ENCODE measurements around the gene AGAP2.

GRCh38 chr12:57725851-57726150 is 12.7 kb downstream of the AGAP2 start:
- TF ChIP-seq, protein P1, sequence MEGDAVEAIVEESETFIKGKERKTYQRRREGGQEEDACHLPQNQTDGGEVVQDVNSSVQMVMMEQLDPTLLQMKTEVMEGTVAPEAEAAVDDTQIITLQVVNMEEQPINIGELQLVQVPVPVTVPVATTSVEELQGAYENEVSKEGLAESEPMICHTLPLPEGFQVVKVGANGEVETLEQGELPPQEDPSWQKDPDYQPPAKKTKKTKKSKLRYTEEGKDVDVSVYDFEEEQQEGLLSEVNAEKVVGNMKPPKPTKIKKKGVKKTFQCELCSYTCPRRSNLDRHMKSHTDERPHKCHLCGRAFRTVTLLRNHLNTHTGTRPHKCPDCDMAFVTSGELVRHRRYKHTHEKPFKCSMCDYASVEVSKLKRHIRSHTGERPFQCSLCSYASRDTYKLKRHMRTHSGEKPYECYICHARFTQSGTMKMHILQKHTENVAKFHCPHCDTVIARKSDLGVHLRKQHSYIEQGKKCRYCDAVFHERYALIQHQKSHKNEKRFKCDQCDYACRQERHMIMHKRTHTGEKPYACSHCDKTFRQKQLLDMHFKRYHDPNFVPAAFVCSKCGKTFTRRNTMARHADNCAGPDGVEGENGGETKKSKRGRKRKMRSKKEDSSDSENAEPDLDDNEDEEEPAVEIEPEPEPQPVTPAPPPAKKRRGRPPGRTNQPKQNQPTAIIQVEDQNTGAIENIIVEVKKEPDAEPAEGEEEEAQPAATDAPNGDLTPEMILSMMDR (conservative IDR thresholded peaks at IDR 0.05; ENCODE audit: low read length): no peak
- no peak for TF ChIP-seq EZH2phosphoT487 (IDR thresholded peaks at IDR 0.05; ENCODE audit: borderline replicate concordance)

All from Loucy (cell line).